ENCODE data around the gene FAM13A.

FAM13A gene

DNA sequence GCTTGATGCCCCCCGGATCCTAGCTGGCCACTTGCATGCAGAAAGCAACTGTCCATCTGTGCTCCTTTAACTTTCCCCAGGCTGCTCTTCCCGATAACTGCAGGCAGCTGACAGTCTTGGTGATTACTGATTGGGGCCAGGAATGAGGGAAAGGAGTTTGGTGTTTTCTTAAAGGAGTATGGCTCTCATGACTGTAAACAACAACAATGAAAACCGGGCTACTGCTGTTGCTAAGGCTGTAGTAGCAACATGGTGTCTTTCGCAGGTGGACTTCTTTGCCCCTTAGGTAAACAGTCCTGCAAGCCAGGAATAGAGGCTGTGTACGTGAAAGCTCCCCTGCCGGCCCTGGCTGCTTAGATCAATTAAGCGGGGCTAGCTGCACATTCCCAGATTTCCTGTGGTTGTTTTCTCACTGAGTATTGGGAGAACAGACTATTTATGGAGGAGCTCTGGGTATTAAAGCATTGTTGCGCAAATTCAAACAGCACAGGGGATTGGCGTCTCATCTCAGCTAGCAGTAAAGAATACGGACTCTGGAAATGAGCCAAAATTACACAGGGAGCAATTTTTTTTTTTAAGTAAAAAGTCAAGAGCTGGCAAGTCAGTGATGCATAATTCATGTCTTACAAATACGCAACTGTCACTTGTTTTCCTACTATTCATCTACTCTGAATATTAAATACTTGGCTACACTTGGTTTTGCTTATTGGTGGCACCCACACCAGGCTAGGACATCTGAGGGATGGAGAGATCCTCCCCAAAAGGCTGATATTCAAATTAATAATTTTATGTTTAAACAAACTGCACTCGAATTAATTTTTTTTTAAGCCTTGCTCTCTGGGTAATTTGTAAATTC lies 297.7 kb downstream of the FAM13A start:
- intact Hi-C loops (cut with DNase I): no loop called here
- DNase-seq: peak in 3 of 10 donors; percentile 12 to 84 (median 71)

DNA sequence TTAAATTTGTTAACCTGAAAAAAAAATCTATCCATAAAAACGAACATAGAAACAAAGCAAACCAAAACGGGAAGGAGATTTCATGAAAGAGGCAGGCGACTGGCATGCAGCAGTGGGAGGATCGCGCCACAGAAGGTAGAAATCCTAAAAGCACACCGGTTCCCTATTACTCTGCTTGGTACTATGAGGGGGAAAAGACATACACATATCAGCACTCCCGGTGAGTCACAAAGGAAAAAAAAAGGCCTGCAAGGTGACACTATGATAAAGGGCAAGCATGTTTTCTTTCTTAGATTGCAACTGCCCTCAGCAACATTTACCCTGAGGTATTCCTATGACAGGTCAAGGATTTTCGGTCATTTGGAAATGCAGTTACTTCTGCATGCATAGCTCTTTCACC lies 298.7 kb downstream of the FAM13A start:
- intact Hi-C loops (cut with DNase I): no loop called here
- DNase-seq: peak in 1 of 10 donors; percentile 63

DNA sequence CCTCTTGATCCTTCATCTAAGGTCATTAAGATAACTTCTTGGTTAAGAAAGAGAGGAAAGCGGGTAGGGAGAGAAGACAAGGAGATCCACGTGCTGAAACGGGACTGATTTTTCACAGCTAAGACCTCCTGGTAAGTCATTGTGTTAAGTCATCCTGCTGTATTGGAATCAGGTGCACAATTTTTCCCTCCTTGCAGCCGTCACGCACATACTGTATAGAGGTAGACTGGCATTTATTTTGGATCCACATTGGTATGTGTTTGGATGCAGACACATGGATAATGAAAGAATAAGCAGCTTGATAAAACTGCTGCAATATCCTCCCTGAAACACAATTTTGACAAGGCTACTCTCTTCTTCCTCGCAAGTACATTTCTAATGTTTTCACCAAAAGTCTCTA lies 299.2 kb downstream of the FAM13A start:
- intact Hi-C loops (cut with DNase I): no loop called here

DNA sequence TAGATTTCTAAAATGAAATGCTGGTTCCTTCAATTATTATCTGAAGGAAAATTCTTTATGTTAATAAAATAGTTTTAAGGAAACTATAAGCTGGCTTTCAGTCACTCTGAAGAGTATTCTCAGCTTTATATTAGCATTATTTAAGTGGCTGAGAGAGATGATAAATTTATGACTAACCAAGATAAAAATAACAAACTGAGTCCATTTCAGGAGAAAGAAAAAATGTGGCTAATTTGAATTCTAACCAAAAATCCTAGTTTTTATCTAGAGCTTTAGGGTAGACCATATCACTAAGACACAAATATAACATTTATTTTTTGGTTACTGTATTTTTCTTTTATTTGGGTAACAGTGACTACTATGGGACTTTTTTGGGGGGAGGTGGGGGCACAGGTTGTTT lies 299.9 kb downstream of the FAM13A start:
- intact Hi-C loops (cut with DNase I): no loop called here
- no peak for DNase-seq

More for the DNA sequence above, 299.2 kb downstream of the FAM13A start:
- no peak for DNase-seq

DNA sequence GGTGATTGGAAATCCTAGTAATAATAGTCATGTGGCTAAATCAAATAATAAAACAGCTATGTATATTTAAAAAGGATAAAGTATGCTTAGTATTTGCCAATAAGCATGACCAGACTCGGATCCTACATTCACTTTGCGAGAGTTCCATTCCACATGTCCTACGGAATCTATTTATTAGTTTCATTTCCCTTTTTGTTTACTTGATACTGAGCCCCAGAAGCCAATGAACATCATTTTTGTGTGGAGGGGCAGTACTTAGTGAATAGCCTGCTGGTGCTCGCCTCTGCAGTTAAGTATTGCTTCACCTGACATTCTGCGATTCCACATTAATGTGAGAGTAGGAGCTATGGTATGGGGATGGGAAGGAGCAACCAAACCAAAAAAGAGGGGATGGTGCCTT lies 300.8 kb downstream of the FAM13A start:
- intact Hi-C loops (cut with DNase I): no loop called here
- DNase-seq: no peak

DNA sequence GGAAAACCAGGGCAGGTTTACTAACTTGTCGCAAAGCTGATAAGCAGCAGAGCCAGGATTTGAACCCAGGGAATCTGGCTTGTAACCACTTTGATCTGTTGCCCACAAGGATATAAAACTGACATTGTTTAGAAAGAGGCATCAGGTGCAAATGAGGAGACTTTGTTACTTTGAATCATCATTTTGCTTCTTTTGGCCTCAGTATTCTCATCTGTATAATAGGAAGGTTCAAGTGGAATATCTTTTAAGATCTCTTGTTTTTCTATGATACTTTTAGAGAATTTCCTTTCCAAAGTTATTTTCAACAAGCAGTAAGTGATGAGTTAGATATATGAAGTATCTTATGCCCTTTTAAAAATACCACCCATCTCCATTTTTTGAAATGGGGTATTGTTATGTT lies 301.5 kb downstream of the FAM13A start:
- intact Hi-C loops (cut with DNase I): no loop called here
- no peak for DNase-seq

DNA sequence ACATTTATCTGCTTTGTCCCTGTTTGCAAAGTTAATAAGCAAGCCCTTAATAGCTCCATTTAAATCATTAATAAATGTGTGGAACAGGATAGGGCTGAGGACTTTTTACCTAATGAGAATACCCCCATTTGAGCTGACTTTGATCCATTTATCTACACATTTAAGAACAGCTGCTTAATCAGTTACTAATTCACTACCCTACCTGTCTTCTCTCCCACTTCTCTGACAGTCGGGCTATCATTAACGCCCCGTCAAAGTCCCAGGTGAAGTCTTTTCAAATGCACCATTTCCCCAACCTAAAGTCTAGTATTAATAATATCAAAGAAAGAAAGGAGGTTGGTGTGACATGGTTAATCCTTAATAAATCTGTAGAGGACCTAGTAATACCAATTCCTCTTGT lies 302.2 kb downstream of the FAM13A start:
- DNase-seq: no peak
- intact Hi-C loops (cut with DNase I): no loop called here

DNA sequence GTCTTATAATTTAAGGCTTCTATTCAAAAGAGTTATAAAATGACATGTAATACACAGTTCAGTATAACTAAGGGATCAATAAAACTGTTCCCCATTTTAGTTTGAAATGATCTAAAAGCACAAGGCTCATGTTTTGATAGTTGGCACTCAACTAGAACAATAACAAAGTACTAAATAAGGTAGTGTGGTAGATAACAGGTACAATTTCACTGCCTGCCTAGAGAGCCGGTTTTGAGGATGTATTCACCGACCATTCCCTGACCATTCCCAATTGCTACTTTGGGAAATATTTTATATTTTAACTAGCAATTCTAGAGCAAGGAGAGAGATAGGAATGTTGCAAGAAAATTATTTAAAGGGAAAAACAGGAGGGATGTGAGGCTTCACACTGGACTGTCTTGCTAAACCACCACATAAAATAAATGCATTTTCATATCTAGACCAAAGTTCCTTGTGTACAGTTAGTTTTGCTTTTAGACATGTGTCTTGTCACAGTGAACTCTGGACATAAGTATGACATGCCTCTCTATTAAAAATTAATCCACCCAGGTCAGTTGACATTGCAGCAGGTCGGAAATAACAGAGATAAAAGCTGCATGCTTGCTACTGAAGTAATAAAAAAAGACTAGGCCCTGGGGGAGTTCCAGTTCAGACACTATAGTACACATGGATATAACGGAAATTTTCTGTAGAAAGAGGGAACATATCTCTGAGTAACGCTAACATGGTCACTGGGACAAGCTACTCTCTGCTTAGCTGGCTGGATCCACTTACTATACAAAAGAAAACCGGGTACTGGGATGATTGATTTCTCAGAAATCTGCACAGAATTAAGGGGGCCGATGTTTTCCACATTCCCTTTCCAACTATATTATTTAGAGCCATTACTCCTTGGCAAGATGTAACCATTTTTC lies 303.1 kb downstream of the FAM13A start:
- intact Hi-C loops (cut with DNase I): no loop called here
- DNase-seq: no peak

DNA sequence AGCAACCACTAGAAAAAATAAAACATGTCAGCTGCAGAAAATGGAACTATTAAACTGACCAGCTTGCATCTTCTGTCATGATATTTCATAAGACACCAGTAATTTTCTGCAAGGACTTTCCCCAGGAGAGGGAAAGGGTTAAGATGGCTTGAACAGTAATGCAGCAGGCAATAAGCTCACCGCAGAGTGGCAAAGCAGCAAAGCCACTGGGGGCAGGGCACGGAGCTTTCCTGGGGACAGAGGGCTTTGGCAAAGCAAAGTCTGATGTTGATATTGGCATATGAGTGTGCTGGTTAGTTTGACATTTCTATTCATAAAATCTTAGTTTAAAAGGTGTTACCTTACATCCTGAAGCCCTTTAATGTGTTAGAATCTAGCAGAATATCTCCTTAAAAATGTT lies 304.2 kb downstream of the FAM13A start:
- DNase-seq: peak in 2 of 10 donors; percentile 66
- intact Hi-C loops (cut with DNase I): no loop called here

DNA sequence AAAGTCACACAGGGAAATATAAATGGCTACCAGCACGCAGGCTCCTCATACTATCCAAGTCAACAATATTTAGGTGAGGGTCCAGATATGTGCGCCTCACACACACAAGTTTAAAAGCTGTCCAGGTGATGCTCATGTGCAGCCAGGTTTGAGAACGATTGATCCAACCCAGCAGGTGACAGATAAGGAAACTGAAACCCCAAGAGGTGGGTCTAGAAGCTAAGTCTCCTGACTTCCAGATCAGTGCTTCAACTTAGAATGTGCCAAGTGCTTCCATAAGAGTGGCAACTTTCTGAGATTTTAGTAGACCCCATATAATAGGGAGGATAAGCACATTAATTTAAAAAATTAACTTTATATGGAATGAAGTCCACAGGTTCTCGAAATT lies 304.9 kb downstream of the FAM13A start:
- DNase-seq: no peak
- intact Hi-C loops (cut with DNase I): no loop called here

DNA sequence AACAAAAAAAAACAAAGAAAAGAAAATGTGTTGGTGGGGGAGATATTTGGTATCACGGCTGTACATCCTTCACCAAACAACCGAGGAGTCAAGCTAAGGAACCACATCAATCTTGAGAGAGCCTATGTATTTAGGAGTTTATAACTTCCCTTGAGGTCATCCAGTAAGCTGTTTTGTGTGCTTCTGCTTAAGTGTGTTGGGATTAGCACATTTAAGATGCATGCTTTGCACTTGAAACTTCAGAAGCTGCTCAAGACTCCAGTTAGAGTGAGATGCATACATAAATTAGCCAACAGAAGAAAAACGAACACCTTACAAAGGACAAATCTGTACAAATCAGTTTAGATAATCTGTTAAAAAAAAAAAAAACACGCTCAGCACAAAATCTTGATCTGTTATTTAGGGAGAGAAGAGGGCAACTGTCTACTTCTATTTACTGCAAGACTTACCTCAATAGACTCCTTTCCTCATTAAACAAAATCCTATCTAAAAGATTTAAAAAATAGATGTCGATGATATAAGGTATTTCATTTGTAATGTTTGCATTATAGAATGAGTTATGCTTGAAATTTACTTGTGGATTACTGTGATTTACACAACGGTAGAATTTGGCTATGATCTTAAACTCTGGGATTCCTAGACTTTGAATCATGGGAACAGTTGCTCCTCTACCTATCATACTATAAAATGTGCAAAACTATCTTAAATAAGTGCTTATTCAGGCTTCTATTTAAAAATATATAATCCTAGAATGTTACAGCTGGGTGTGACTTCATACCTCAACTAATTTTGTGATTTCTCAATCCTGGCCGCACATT lies 305.5 kb downstream of the FAM13A start:
- intact Hi-C loops (cut with DNase I): no loop called here
- no peak for DNase-seq

DNA sequence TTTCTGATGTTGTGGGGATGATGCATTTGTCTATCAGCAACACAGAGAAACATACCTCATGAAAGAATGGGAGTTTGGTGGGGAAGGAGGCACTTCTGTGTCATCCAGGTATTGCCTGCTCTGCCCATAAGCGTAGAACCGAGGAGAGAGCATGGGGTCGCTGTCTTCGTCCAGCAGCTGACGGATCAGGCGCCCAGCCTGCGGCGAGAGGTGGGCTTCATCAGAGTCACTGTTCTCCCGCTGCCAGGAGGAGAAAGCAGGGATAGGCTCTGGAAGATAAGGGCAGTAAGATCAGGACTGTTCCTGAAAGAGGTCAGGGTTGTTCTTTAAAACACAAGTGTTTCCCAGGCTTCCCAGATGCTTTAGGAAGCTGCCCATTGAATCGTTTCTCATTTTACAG lies 306.6 kb downstream of the FAM13A start:
- intact Hi-C loops (cut with DNase I): no loop called here
- peak in 1 of 10 donors; percentile 57 for DNase-seq

DNA sequence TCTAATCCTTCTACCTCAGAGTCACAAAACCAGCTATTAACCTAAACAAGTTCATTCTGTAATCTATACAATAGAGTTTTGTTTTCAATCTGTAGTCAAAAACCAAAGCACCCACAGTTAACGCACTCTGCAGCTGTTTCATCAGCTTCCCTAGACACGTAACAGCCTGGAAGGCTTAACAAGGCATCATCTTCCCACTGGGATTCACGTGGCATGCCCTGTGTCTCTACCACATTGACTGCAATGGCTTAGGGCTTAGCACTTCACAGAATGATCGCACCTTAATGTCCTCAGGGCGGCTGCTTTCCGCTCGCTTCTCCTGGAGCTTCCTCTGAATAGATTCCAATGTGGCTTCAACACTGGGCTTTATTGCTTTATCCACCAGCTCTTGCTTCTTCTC lies 309.6 kb downstream of the FAM13A start:
- intact Hi-C loops (cut with DNase I): no loop called here

DNA sequence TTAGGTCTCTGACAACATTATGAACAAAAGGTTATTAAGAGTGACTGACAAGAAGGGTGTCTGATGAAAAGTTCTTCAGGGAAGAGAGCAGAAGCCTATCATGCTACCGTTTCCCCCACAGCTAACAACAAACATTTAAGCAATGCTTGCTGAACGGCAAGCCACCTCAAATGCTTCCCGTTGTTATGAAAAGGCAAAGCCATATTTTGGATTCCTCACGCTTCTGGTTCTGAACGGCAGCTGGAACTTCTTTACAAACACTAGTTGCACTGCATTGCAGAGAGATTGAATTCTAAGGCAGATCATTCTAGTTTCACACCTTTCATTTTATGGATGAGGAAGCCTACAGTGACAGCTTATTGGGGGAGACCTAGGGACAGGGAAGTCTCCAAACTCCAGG lies 310.8 kb downstream of the FAM13A start:
- DNase-seq: no peak
- intact Hi-C loops (cut with DNase I): no loop called here

More for the DNA sequence above, 309.6 kb downstream of the FAM13A start:
- DNase-seq: no peak

DNA sequence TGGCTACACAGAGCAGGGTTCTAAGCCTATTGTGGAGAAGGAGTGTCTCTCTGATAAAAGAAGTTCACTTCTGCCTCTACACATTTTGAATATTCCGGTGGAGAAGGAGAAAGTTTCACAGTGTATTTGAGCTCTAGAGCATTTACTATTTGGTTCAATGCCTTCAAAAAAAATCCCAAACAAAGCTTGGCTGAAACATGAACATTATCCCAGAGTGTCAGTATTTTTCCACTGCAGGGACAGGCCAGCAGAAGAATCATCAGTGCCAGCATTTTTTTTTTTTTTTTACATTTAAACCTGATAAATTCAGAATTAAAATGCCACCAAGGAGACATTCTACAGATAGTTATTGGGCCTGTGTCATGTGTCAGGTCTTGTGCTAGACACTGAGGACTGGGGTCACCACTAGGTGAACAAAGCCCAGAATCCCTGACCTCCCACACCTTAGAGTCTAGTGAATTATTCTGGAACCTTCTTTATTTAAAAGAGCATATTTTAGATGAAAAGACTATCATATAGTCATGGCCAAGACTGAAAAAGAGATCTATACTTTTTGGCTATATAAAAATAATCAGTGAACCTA lies 311.3 kb downstream of the FAM13A start:
- intact Hi-C loops (cut with DNase I): no loop called here
- no peak for DNase-seq

DNA sequence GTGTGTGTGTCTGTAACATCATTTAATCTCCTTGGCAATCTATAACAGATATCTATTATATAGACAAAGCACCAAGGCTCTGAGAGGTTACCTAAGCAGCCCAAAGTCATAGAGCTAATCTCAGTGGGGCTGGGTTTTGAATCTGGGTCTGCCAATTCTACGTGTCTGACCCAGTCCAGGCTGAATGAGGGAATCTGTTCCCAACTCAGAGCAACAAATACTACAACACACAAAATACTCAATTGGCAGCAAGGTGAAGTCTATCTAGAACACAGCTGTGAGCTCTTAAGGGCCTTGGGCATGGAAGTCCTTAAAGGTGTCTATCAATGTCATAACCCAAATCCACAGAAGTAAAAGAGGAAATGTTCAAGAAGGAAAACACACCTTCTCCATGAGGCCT lies 311.8 kb downstream of the FAM13A start:
- DNase-seq: no peak
- intact Hi-C loops (cut with DNase I): no loop called here

DNA sequence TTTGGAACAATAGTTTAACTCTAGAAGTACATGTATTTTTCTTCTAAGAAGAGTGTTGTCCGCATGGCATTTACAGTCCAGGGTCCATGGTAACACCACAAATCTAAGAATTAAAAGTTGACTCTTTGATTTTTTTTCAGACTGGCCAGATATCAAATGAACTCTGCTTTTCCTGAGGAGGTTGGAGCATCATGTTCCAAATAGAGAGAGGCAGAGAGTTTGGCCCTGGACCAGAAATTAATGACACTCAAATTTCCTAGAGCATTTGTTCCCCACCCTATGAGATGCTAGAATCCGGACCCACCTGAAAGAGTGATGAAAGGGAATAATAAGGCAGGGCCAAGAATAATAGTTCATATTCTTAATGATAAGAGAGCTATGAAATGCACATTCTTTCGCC lies 312.4 kb downstream of the FAM13A start:
- no peak for DNase-seq
- intact Hi-C loops (cut with DNase I): no loop called here

DNA sequence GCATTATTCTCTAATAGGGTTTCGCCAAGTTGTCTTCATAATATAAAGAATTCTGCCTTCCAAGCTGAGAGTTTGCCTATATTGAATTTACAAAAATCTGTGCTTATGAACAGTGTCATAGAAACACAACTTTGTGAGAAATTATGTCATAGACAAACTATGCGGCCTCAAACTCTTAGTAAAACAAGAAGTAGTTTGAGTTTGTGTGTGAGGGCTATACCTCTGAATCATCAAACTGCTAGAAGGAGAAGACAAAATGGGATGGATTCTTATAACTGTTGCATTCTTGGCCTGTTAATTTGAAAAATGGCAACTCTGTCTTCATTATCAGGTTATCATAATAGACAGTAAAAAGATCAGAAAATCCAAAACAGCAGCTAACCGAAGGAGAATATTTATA lies 313.3 kb downstream of the FAM13A start:
- intact Hi-C loops (cut with DNase I): no loop called here

DNA sequence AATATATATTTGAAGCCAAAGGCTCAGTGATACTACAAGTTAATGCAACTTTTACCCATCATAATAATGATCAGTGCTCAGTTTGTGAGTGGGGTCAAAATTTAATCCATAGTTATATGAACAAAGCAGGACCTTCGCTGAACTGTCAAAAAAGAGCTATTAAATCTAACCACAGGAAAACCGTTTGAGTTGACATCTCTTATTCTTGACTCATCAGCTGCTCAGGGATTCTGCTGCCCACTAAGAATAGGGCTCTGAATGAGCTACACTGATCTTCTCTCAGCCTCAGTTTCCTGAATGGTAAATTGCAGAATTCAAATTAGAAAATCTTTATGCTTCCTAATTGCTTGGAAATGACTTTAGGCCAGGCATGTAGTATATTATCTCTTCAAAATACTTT lies 314.4 kb downstream of the FAM13A start:
- intact Hi-C loops (cut with DNase I): no loop called here
- DNase-seq: no peak

More for the DNA sequence above, 313.3 kb downstream of the FAM13A start:
- DNase-seq: no peak

DNA sequence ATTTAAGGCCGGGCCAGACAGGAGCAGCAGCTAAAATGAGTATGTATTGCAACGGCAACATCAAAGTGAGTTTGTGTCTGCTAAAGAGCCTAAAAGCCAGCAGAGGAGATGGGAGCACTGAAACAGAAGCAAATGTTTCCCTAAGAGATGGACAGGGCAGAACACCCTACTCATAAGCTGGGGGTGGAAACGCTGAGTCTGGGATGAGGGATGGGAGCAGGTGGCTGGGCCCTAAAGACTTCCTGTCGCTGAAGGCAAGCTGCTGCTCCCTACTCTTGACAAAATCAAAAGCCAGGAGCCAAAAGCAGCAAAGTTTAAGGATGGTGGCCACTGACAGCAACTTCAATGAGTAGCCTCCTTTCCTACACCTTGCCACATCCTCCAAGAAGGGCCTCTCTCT lies 318.8 kb downstream of the FAM13A start:
- no peak for DNase-seq
- intact Hi-C loops (cut with DNase I): no loop called here

All from posterior cingulate gyrus (tissue), 11 donors.